HS-5 (cell line): ENCODE results near the gene PMVK.
"Not testable (repeated sequence)": the region's sequence is repeated elsewhere in the genome, so short reads cannot be mapped to it uniquely, and the experiment has no call there.

Experiments used
- DNase-seq: peaks from one replicate; pipeline ENCODE4 v3.0.0-alpha.2; 2012; ENCODE audit warnings: low read depth

Gene PMVK

DNA sequence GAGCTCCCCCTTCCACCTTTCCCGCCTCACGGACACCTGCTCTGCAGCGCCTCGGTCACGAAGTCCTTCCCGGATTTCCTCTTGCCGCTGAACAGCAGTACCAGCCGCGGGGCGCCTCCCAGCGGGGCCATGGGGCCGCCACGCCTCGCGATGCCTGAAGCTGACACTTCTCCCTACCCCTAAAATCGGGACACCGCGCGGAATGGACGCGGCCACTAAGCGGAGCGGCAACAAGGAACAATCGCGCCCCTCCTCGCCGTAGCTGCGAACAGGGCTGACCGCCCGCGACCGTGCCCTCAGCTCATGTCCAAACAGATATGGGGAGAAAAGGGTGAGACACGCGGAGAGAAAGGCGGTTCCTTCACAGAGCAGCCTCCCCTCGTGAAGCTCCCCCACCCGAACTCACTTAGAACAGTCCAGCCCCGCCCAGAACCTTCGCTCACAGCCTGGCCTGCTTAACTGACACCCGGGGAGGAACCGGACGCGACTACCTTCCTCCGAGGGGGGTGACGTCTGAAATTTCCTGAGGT is at the start of gene PMVK:
TSS of gene PMVK (minus strand) at position 165 of the 530 bp plus-strand sequence. CDS start at position 131, 34 bp downstream.
- DNase-seq: peak; percentile 93

DNA sequence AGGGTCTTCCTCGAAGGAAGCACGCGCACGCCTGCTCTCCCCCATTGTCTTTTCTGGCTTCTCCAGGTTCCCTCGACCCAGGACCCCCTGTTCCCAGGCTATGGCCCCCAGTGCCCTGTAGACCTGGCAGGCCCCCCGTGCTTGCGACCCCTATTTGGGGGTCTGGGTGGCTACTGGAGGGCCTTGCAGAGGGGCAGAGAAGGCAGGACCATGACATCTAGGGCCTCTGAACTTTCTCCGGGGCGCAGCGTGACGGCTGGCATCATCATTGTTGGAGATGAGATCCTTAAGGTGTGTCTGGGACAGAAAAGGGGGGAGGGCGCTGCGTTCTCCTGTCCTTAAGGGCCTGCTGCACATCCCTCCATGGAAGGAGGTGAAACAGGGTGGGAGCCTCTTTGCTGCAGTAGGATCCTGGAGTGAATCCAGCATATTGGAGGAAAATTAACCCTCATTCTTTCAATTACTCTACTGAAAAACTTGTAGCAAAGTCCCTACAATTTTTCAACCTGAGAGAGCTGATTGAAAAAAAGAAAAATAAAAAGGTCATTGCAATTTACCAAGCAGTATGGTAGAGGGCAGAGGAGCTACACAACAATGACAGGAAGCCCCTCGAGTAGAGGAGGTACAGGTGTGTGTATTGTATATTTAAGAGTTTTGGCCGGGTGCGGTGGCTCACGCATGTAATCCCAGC is 47.4 kb upstream of the PMVK start:
- no peak for DNase-seq

DNA sequence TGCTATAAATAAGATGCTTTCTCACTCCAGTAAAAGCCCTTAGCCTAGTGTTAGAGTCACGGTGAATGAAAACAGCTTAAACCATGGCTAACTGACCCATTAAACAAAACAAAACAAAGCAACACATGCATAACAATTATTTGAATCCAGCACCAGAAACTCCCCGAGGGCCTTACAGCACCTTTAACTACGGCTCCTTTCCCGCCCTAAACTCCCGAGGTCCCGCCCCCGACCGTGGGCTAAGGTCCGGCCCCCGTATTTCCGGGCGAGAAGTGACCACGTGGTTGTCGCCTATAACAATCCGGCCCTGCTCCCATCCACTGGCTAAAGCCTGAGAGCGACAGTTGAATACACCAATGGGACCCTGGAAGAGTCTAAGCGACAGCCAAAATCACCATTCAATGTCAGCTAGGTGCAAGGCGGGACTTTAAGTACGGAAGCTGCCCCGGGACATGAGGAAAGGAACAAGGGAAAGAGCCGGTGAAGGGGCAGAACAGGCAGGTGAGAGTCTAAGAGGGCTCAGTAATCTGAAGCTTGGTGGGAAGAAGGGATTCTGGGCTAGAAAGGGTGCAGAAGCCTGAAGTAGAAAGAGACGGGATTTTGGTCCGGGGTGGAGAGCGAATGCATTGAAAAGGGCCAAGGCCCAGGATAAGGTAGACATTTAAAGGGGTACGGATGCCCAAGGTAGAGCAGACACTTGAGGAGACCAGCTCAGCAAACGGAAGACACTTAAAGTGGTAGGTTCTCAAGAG is 46.6 kb upstream of the PMVK start, which contains the start of gene FLAD1:
TSS of gene FLAD1 (plus strand) at position 448 of the 752 bp plus-strand sequence. CDS start 351 bp downstream, outside the sequence.
- peak; percentile 99 for DNase-seq

DNA sequence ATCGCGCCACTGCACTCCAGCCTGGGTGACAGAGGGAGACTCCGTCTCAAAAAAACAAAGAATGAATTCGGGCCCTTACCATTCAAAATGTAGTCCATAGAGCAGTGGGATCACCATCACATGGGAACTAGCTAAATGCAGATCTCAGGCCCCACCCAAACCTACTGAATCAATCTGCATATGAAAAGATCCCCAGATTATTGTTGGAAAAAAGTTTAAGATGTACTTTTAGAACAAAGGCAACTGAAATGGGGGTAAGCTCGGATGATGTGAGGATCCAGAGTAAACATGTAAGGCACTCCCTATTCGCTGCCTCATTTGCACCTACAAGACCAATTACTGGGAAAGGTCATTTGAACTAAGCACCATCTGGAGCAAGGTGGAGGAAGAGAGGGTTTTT is 45.8 kb upstream of the PMVK start:
- no peak for DNase-seq

DNA sequence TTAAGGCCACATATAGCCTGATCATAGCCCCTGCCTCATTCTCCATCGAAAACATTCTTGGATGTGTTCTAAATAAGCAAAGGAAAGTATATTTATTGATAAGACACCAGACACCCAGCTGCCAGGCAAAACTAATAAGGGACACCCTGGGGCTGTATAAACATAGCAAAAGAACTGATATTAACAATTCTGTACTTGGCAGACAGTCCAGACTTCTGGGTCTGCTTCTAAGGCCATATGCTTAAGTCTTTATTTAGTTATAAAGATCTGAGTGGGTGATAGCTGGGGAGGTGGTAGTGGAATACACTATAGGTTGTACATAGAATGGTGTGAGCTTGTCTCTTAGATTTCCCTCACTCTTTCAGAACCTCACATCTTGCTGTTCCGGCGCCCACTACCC is 41.8 kb upstream of the PMVK start:
- DNase-seq: no peak

DNA sequence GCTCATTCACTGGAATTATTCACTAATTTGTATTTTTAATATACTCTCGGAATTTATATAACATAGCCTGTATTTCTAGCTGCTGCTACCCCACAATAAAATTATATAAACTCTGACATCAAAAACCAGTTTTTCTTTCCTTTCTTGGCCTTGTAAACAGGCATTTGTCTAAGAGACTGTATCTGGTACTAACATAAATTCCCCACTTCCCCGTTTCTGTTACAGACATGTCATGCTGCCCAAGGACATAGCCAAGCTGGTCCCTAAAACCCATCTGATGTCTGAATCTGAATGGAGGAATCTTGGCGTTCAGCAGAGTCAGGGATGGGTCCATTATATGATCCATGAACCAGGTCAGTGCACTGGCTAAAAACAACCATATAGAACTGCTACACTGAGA is 41.2 kb upstream of the PMVK start:
- DNase-seq: not testable (repeated sequence)

DNA sequence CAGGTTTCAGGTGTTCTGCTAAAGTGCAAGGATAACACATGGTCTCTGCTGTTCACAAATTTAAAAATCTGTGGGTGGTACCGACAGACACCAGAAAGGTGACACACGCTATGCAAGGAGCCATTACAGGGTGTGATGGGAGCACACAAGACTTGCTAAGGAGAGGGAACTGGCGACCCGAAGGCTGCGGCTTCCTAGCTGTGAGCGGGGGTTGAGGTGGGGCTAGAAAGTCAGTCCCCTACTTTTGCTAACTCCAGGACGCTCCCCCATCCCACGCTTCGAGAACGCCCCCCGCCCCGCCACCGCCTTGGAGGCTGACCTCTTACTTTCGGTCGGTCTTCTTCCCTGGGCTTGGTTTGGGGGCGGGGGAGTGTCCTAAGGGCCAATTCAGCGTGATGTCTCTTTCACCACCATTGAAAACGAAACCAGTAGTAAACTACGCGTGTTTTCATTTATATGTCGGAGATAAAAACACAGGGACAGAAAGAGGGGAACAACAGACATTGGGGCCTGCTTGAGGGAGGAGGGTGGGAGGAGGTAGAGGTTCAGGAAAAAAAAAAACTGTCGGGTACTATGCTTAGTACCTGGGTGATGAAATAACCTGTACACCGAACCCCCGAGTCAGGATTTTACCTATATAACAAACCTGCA is 39.0 kb upstream of the PMVK start:
- no peak for DNase-seq

DNA sequence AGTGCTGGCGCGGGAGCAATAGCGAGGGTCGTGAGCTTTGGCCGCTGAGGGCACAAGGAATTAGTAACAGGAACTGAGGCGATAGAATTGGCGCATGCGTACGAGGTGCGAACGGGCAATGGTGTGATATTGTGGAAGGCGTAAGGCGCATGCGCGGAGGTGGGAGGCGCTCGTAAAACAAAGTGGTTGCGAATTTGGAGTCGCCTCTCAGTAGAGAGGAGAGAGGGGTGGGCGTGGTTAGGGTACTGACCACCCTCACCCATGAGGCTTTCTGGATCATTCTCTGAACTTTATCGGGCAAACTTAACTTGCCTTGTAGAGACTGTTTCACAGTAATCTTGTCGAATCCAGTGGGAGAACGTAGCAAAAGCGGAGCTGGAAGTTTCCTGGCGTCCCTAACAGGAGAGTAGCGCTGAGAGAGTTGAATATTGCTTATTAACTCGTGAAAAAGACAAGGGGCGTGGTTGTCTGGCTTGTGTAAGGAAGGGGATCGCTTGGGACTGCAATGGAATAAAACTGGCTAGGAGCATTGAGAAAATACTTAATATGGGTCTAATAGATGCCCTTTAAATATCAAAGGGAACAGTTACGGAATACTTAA is 38.4 kb upstream of the PMVK start:
- DNase-seq: peak; percentile 95

DNA sequence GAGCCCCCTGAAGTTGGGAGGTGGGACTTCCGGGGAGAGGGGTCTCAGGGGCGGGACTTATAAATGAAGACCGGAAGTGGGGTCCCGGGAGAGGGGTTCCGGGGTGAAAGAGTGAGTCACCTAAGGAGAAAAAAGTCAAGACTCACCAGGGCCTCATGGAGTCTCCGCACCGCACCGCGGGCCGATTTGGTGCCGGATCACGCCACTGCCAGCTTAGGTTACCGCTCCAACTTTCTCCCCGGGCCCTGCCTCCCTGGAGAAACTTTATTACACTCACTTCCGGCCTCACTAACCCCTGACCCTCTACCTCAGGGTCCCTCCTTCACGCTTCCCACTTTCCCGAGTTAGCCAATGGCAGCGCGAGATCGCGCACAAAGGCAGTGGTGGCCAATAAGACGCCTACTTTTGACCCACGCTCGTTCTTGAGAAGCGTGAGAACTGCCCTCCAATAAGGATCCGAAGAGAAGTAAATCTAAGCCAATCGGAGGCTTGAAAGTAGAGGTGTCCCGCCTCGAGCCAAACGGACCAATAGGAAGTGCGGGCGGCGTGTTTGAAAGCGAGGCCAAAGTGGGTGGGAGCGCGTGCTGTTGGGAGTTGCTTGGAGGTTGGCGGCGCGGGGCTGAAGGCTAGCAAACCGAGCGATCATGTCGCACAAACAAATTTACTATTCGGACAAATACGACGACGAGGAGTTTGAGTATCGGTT is 37.7 kb upstream of the PMVK start, which contains the start of gene CKS1B:
TSS of gene CKS1B (plus strand) at position 580 of the 706 bp plus-strand sequence. CDS start at position 645, 65 bp downstream.
- DNase-seq: peak; percentile 100

DNA sequence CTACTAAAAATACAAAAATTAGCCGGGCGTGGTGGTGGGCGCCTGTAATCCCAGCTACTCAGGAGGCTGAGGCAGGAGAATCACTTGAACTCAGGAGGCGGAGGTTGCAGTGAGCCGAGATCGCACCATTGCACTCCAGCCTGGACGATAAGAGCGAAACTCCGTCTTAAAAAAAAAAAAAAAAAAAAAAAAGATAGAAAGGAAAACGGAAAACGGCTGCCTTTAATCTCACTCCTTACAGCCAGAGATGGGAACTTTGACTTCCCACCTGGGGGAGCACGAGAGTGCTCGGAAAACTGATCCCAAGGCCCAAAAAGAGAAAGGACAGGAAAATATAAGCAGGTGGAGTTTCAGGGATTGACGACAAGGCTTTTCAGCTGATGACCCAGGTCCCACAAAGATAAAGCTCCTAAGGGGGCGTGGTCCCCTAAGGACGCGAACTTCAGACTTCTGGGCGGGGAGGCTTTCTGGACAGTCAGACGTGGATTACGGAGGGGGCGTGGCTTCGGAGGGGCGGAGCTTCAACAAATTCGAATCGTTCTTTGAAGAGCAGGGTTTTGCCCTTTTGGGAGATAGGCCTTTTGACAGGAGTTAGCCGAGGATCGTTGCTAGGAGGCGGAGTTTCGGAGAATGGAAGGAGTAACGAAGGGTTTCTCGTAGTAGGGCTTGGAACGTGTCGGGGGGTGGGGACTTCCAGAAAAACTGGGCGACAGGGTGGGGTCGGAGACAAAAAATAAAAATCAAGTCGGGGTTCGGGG is 37.0 kb upstream of the PMVK start:
- DNase-seq: peak; percentile 96

DNA sequence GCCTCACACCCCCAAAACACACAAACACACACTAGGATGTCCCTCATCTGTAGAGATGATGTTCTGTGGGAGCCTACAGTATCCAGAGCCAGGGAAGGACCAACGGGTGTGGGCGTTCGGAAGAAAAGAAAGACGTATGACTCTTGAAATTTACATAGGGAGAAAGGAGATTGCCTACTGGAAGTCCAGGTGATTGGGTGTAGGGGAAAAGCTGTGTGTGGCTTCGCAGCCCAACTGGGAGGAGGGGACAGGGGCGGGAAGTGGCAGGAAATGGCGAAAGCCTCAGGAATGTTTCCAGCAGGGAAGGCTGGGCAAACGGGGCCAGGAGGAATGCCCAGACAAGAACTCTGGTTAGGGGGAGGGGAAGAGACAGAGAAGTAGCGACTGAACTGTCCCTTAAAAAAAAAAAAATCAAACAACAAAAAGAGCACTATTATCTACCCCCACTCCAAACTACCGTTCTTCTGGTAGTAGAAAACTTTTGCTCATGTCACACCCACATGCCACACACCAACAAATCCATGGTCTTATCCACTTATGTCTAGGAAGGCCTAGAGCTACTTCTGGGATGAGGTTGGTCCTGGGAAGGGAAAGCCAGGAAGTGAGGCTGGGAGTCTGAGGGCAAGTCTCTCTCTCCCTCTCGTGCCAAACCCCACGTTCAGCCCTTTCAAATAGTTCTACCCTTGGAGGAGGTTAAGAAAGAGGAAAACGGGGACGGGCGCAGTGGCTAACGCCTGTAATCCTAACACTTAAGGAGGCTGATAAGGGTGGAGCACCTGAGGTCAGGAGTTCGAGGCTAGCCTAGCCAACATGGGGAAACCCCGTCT is 36.2 kb upstream of the PMVK start:
- peak; percentile 93 for DNase-seq

DNA sequence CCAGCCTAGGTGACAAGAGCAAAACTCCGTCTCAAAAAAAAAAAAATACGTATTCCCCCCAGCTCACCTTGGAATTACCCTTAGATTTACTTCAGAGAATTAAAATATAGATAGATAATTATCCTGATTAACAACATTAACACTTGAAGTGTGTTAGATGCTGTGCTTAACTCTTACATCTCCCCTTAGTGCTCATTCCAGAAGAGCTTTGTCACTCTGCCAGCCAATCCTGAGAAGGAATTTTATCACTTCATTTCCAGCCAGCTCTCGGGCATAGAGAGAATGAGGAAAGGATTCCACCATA is 35.6 kb upstream of the PMVK start:
- DNase-seq: no peak

DNA sequence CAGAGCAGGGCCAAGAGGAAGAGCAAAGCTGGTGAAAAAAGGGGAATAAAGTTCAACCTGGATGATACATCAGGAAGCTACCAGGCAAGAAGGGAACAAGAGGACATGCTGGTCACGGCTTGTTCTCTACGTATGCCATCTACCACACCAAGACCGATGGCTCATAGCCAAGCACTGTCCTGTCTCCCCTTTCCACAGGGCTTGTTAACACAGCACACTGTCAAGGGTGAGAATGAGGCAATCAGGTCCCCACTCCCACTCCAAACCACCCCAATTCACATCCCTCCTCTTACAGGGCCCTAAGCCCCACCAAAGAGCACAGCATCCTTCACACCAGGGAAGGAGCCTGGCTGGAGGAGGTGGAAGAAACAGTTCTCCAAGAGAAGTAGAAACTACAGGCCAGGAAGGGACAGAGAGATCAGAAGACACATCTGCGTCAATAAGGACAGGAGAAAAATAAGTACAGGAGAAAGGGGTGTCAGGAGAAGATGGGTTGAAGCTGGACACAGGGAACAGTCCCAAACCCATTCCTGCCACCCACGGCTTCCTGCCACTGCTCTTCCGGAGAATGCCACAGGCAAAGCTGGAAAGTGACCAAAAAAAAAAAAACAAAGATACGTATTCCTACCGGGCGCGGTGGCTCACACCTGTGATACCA is 35.0 kb upstream of the PMVK start:
- DNase-seq: no peak

DNA sequence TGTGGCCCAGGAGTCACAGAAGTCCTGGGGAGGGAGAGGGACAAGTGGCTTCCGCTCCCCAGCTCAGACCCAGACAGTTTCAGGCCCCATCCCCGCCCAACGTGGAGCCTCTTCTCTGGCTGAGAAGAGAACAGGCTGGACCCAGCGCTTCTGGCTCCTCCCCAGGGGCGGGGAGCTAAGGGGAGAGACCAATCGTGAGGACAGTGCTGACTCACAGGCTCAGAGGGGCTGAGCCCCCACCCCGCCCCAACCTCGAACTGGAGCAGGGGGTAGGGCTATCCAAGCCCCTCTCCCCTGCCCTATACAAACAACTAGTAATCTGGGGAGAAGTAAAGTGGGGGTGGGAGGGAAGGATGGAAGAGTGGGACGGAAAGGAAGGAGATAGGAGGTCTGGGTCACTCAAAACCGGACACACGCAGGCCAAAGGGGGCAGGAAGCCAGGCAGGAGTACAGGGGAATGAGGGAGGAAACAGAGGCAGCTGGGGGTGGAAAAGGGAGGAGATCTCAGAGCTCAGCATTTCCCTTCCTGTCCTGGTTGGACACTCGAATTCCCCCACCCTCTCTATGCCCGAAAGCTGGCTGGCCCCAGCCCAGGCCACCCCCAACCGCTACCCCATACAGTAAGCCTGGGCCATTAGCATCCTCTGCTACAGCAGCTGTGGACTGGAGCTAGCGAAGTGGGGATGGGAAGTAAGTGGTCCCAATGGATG is 34.3 kb upstream of the PMVK start, which contains the start of gene SHC1:
TSS of gene SHC1 (minus strand) at position 117 of the 710 bp plus-strand sequence. CDS start 221 bp downstream, outside the sequence.
- peak; percentile 82 for DNase-seq

DNA sequence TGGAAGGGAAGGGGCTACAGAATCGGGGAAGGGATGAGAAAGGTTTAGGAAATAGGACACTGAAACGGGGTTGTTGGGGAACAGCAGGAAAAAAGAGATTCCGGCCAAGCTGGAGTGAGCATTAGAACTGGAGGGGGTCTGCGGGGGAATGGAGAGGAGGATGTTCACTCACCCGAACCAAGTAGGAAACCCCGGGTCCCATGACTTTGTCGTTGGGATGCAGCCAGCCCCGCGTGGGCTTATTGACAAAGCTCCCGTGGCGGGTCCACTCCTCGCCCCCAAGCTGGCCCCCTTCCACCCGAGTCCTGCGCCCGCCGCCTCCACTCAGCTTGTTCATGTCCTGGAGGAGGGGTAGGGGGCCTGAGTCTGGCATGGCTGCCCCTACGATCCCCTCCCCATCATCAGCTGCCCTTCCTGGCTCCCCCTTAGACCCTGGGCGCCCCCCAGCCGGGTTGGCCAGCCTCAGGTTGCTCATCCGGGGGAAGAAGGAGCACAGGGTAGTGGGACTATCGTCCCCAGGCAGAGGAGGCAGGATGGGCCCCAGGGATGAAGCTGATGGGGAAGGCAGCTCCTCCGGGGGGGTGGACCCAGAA is 33.4 kb upstream of the PMVK start:
- no peak for DNase-seq

DNA sequence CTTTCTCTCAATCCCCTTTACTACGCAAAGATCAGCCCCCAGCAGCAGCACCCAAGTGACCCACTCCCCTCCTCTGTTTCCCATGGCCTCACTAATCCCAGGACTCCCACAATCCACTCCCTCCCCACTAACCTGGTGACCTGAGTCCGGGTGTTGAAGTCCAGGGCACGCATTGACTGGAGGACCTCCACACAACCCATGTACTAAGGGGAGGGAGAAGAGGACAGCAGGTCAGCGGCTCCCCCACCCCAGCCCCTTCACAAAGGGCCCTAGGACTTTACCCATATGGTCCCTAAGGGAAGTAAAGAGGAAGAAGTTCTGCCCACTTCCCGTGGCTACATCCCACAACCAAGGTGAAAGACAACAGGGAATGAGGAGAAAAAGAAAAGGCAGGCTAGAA is 32.7 kb upstream of the PMVK start:
- DNase-seq: no peak

DNA sequence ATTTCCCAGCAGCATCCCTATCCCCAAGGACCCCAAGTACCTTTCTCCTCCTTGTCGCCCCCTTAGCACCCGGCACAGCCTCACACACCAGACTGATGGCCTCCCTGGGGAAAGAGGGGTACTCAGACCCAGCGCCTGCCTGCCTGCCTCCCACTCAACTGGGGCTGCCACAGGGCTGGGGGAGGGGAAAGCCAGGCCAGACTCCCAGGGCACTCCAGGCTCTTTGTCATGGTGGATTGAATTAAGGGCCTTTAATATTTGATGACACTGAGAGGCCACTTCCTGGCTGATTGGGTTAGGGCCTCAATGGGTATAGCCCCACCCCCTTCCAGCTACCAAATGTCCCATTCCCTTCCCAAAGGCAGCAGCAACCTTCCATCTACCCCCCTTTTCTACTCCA is 32.2 kb upstream of the PMVK start:
- no peak for DNase-seq

DNA sequence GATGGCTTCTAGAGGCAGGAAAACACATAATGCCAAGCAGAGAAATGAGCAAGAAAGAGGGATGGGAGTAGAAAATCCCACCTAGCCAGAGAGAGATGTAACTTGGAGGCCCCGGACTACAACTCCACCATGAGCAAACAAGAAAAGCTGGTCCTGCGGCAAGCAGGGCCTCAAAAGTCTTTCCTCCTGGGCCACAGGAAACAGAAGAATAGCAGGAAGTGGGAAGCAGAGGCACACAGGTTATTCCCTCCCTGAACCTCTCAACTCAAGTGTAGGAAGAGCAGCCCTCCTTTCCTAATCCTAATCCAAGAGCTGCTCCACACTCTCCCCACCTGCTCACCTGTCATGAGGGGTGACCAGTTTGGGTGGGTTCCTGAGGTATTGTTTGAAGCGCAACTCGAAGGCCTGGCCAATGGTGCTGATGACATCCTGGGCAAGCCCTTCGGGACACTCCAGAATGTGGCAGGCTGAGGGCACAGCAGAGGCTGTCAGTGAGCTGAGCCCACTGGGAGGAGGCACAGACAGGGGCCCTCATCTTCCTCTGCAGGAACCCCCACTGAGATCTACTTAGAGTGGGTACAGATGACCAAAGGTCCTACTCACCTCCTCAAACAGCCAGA is 30.9 kb upstream of the PMVK start:
- DNase-seq: no peak
